BJ (cell line): Measurements from ENCODE around the gene SPATA1. TPM values are rescaled to one million over a fixed set of nuclear protein-coding genes. Genes with fewer than 3 reads are reported as not detected.
A peak's percentile ranks its signal among the peaks of the same experiment; 100 is the strongest.

Experiments
- CTCF ChIA-PET: fragments of 350-600 bp; formaldehyde crosslinking; extraction: SDS; loops from one replicate; lab custom pipeline; 2021; ENCODE audit warnings: antibody characterized with exemption, inconsistent platforms; lab: Yijun Ruan, JAX
- POLR2A ChIA-PET: fragments of 300-600 bp; sonication (Branson Sonifier 250); formaldehyde crosslinking; extraction: SDS; loops from one replicate; lab custom pipeline; 2021; ENCODE audit warnings: antibody characterized with exemption; lab: Charles Lee
- DNase-seq: peaks from one replicate; pipeline ENCODE4 v3.0.0-alpha.2; 2011; ENCODE audit warnings: low read depth
- H3K27me3 ChIP-seq: 2 replicates; pipeline ENCODE4 v1.6.0; 2011; ENCODE audit warnings: low read length; ENCODE audit not compliant: control insufficient read depth, insufficient read depth
- H3K36me3 ChIP-seq: 2 replicates; pipeline ENCODE4 v1.5.1; 2011; ENCODE audit warnings: low read length; ENCODE audit not compliant: control insufficient read depth, insufficient read depth
- H3K4me3 ChIP-seq: 2 replicates; pipeline ENCODE4 v1.5.1; 2011; ENCODE audit warnings: low read depth, mild to moderate bottlenecking, control low read depth, low read length
- polyA plus RNA-seq: library from polyadenylated mRNA; depleted of rRNA; stranded (reverse); fragments of >200 nt; gene quantifications from 2 replicates; pipeline ENCODE4 v1.2.3, GENCODE V29; 2011
- TF ChIP-seq, protein P1 (sequence below): IDR thresholded peaks from 2 replicates; pipeline ENCODE4 v1.5.1; 2011; ENCODE audit warnings: low read depth, mild to moderate bottlenecking, control low read depth, inconsistent platforms, low read length, moderate library complexity; ENCODE audit not compliant: insufficient read depth

Gene SPATA1
- polyA plus RNA-seq, 1 experiment = 0.69 TPM

DNA sequence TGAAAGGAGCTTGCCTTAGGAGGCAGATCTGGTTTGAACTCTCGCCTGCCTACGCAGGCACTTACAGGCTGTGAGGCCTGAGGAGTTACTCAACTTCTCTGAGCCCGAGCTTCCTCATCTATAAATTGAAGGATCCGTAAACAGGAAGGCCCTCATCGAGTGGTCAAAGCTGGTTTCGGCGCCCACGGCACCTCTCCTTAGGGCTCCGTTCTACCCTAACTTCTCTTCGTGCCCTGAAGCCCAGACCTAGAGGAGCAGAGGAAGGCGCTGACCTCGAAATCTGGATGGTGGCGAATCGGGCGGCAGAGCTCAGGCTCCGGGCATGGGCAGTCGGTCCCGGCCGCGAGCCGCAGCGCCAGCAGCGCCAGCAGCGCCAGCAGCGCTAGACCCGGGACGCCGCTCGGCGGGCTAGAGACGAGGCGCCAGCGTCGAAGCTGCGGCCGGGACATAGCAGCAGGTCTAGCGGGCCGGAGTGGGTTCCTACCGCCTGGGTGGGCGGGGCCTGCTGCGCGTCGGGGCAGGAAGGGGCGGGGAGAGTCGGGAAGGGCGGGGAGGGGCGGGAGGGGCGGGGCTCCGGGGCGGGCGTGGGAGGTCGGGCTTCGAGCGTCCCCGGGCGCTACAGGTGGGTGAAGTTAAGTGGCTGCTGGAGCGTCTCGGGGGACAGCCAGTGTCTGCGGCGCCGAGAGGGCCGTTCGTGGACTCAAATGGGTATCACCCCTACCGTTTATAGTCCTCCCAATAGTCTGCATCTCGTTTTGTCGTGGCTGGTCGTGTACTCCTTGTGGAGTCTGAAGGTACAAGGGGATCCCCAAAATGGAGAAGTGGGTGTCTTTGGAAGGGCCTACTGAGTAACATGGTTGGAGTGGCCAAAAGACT lies 68.0 kb downstream of the SPATA1 start, which contains the start of gene CTBS:
CTBS (minus strand) TSS at position 474 of the 876 bp plus-strand sequence; CDS start at position 449, 25 bp downstream.
- Histone ChIP-seq H3K36me3 (no peaks in the 10 kb centered on the region), H3K27me3 (no peaks in the 10 kb centered on the region), H3K4me3 (peak within 1 kb of the TSS; percentile 78)
- ChIA-PET POLR2A (interaction anchor here (0.6 to 1.3 kb wide), 4 partner anchors 29 to 148 kb away, joined by 3 to 14 read pairs (median 4); partner anchors contain the start of gene SPATA1), CTCF (interaction anchor here (0.6 to 1.7 kb wide), 11 partner anchors 9 to 361 kb away, joined by 3 to 5 read pairs (median 3); no protein-coding TSS in a partner anchor)
- TF ChIP-seq, protein P1, sequence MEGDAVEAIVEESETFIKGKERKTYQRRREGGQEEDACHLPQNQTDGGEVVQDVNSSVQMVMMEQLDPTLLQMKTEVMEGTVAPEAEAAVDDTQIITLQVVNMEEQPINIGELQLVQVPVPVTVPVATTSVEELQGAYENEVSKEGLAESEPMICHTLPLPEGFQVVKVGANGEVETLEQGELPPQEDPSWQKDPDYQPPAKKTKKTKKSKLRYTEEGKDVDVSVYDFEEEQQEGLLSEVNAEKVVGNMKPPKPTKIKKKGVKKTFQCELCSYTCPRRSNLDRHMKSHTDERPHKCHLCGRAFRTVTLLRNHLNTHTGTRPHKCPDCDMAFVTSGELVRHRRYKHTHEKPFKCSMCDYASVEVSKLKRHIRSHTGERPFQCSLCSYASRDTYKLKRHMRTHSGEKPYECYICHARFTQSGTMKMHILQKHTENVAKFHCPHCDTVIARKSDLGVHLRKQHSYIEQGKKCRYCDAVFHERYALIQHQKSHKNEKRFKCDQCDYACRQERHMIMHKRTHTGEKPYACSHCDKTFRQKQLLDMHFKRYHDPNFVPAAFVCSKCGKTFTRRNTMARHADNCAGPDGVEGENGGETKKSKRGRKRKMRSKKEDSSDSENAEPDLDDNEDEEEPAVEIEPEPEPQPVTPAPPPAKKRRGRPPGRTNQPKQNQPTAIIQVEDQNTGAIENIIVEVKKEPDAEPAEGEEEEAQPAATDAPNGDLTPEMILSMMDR = no peak
- DNase-seq = peak; percentile 23

- CTCF ChIA-PET = interaction anchor here (1.0 to 1.7 kb wide), 3 partner anchors 10 to 72 kb away, joined by 3 to 5 read pairs (median 3); no protein-coding TSS in a partner anchor
- Histone ChIP-seq H3K4me3 (no peak overlapping the region), H3K27me3 (no peaks in the 10 kb centered on the region), H3K36me3 (no peaks in the 10 kb centered on the region)
- TF ChIP-seq, protein P1 = no peak
- POLR2A ChIA-PET = no interaction called here
- DNase-seq = no peak
Observed at GRCh38 chr1:84574936-84575335, 68.8 kb downstream of the SPATA1 start.

GRCh38 chr1:84581648-84582047 lies 75.5 kb downstream of the SPATA1 start:
- TF ChIP-seq, protein P1 = no peak
- no peak overlapping the region for H3K4me3 ChIP-seq
- POLR2A ChIA-PET = no interaction called here
- DNase-seq = no peak
- H3K36me3 ChIP-seq = no peaks in the 10 kb centered on the region
- no peaks in the 10 kb centered on the region for H3K27me3 ChIP-seq
- CTCF ChIA-PET = interaction anchor here (1.3 to 2.3 kb wide), 2 partner anchors 11 to 191 kb away, joined by 4 to 7 read pairs; no protein-coding TSS in a partner anchor

- POLR2A ChIA-PET = no interaction called here
- CTCF ChIA-PET = interaction anchor here (0.9 to 2.3 kb wide), 4 partner anchors 9 to 189 kb away, joined by 3 to 7 read pairs (median 4); partner anchors contain the start of gene CTBS
- TF ChIP-seq, protein P1 = no peak
- Histone ChIP-seq H3K27me3 (no peaks in the 10 kb centered on the region), H3K4me3 (no peak overlapping the region), H3K36me3 (no peaks in the 10 kb centered on the region)
- DNase-seq = no peak
Observed at GRCh38 chr1:84582802-84583587, 76.8 kb downstream of the SPATA1 start.
